Fibroblast of lung (primary cell): ENCODE measurements around the gene KLHL1. TPM values are rescaled to one million over a fixed set of nuclear protein-coding genes. Genes with fewer than 3 reads are reported as not detected.

Source experiments
- DNase-seq, 2 donors: peaks; one replicate each; pipeline versions ENCODE4 v3.0.0 to v3.0.0-alpha.2; 2010; ENCODE audit warnings: low read depth in 2 of 2
- H2AFZ ChIP-seq: 2 replicates; pipeline ENCODE4 v1.5.1; 2012; ENCODE audit warnings: low read length, control low read depth, inconsistent platforms
- H3K27ac ChIP-seq: 2 replicates; pipeline ENCODE4 v1.5.1; 2011; ENCODE audit warnings: low read length, control low read depth; ENCODE audit not compliant: insufficient read depth
- H3K27me3 ChIP-seq: 2 replicates; pipeline ENCODE4 v1.5.1; 2011; ENCODE audit warnings: mild to moderate bottlenecking, low read length; ENCODE audit not compliant: control insufficient read depth, insufficient read depth
- H3K36me3 ChIP-seq: 2 replicates; pipeline ENCODE4 v1.5.1; 2011; ENCODE audit warnings: low read length; ENCODE audit not compliant: control insufficient read depth, insufficient read depth
- H3K4me1 ChIP-seq: 2 replicates; pipeline ENCODE4 v1.5.1; 2011; ENCODE audit warnings: low read length; ENCODE audit not compliant: control insufficient read depth, insufficient read depth; ENCODE audit errors: extremely low read depth
- H3K4me2 ChIP-seq: 2 replicates; pipeline ENCODE4 v1.5.1; 2011; ENCODE audit warnings: low read length, control low read depth; ENCODE audit not compliant: insufficient read depth; ENCODE audit errors: extremely low read depth
- H3K4me3 ChIP-seq, 4 experiments: fragments of 200-600 bp in 1 of 4; sonication (generic) in 1 of 4; replicated peaks in 1 of 4; 2 replicates each; pipeline ENCODE4 v1.5.1; 2011 to 2016; ENCODE audit warnings: low read length in 4 of 4, low read depth in 3 of 4, mild to moderate bottlenecking in 3 of 4, control low read depth in 2 of 4, inconsistent platforms in 1 of 4, mixed read lengths in 1 of 4; ENCODE audit not compliant: insufficient read depth in 1 of 4; ENCODE audit errors: control extremely low read depth in 1 of 4
- H3K79me2 ChIP-seq: 2 replicates; pipeline ENCODE4 v1.5.1; 2012; ENCODE audit warnings: mild to moderate bottlenecking, low read length, inconsistent platforms; ENCODE audit not compliant: control insufficient read depth, insufficient read depth
- H3K9ac ChIP-seq: 2 replicates; pipeline ENCODE4 v1.5.1; 2011; ENCODE audit warnings: mild to moderate bottlenecking, low read length, control low read depth; ENCODE audit not compliant: insufficient read depth
- H3K9me3 ChIP-seq: 2 replicates; pipeline ENCODE4 v1.5.1; 2012; ENCODE audit warnings: low read depth, low read length; ENCODE audit not compliant: control insufficient read depth, insufficient read depth
- H4K20me1 ChIP-seq: 2 replicates; pipeline ENCODE4 v1.5.1; 2011; ENCODE audit warnings: low read length; ENCODE audit not compliant: control insufficient read depth, insufficient read depth; ENCODE audit errors: extremely low read depth
- EZH2 ChIP-seq: IDR thresholded peaks from 2 replicates; pipeline ENCODE4 v1.5.1; 2012; ENCODE audit warnings: low read length, control low read depth, mild to moderate bottlenecking; ENCODE audit errors: missing control alignments
- polyA plus RNA-seq, 2 donors: library from polyadenylated mRNA; depleted of rRNA in 1 of 2; stranded (reverse) in 1 of 2; unstranded in 1 of 2; fragments of >200 nt; gene quantifications; 2 replicates each; pipeline ENCODE4 v1.2.1, GENCODE V29; 2011 to 2012; ENCODE audit warnings: missing spikeins in 1 of 2
- total RNA-seq: library from RNA; depleted of rRNA; stranded (reverse); fragments of >200 nt; gene quantifications from 2 replicates; pipeline ENCODE4 v1.2.1, GENCODE V29; 2014
- TF ChIP-seq, protein P1 (sequence below), 2 donors: IDR thresholded peaks in 1 of 2; conservative IDR thresholded peaks in 1 of 2; 1 replicate in 1 of 2; 2 replicates in 1 of 2; pipeline ENCODE4 v1.5.1; 2011 to 2012; ENCODE audit warnings: low read length in 2 of 2, control low read depth in 1 of 2, inconsistent platforms in 1 of 2, low read depth in 1 of 2, mild to moderate bottlenecking in 1 of 2

KLHL1 gene
- total and polyA plus RNA-seq, 2 donors (not counting 1 experiment from before 2014, with no cell fraction given), result not detected

DNA sequence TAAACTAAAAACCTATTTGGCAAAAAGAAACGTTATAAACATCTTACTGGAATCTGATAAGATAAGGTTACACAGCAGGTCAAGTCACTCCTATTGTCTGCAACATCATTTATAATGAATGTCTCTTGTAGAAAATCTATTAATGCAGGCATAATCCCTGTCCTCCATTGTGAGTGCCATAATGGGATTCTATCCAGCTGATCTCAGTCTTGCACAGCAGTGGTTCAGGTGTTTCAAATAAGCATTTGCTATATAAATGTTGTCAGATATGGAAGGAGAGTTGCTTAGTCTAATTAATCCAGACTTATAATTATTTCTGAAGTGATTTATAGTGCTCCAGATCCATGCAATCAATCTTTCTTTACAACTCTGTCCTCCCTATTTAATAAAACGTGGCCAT is 187.1 kb downstream of the KLHL1 start:
- Histone ChIP-seq H3K36me3 (no peaks in the 10 kb centered on the region), H3K9ac (no peak overlapping the region), H3K4me3 (no peak overlapping the region), H3K27me3 (no peaks in the 10 kb centered on the region), H4K20me1 (no peaks in the 10 kb centered on the region), H3K79me2 (no peaks in the 10 kb centered on the region), H3K4me1 (no peaks in the 10 kb centered on the region), H2AFZ (no peak overlapping the region), H3K4me2 (no peak overlapping the region), H3K9me3 (no peaks in the 10 kb centered on the region), H3K27ac (no peak overlapping the region)
- no peak for DNase-seq
- TF ChIP-seq EZH2, result no peak
- TF ChIP-seq, protein P1, sequence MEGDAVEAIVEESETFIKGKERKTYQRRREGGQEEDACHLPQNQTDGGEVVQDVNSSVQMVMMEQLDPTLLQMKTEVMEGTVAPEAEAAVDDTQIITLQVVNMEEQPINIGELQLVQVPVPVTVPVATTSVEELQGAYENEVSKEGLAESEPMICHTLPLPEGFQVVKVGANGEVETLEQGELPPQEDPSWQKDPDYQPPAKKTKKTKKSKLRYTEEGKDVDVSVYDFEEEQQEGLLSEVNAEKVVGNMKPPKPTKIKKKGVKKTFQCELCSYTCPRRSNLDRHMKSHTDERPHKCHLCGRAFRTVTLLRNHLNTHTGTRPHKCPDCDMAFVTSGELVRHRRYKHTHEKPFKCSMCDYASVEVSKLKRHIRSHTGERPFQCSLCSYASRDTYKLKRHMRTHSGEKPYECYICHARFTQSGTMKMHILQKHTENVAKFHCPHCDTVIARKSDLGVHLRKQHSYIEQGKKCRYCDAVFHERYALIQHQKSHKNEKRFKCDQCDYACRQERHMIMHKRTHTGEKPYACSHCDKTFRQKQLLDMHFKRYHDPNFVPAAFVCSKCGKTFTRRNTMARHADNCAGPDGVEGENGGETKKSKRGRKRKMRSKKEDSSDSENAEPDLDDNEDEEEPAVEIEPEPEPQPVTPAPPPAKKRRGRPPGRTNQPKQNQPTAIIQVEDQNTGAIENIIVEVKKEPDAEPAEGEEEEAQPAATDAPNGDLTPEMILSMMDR (conservative IDR thresholded peaks at IDR 0.05 in 1 of 2, IDR thresholded peaks at IDR 0.05 in 1 of 2; ENCODE audit: low read depth in 1 of 2, low read length in 2 of 2), result no peak

DNA sequence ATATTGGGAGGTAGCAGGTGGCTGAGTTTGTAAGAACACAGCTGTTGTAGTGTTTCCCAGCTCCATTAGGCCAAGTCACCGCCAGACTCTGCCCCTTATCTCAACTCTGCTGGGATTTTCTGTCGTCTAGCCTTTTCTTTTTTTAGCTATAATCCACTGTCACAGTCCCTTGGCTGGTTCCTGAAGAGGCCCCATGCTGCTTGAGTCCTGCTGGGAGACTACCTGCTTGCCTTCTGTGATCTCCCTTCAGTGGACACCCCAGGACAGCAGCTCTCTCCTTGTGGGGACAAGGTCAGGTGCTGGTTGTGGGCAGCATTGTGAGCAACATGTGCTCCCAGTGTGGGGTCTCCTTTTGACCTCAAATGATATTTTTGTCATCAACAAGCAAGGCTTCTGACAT is 195.6 kb downstream of the KLHL1 start:
- TF ChIP-seq, protein P1 (conservative IDR thresholded peaks at IDR 0.05 in 1 of 2, IDR thresholded peaks at IDR 0.05 in 1 of 2; ENCODE audit: low read depth in 1 of 2, low read length in 2 of 2), result no peak
- TF ChIP-seq EZH2, result no peak
- H3K36me3 ChIP-seq, result no peaks in the 10 kb centered on the region
- no peak overlapping the region for H3K4me3 ChIP-seq
- H3K4me1 ChIP-seq, result no peaks in the 10 kb centered on the region
- DNase-seq, result no peak
- no peak overlapping the region for H3K27ac ChIP-seq
- no peaks in the 10 kb centered on the region for H3K79me2 ChIP-seq
- H3K4me2 ChIP-seq, result no peak overlapping the region
- H3K27me3 ChIP-seq, result no peaks in the 10 kb centered on the region
- H2AFZ ChIP-seq, result no peak overlapping the region
- H3K9ac ChIP-seq, result no peak overlapping the region
- no peaks in the 10 kb centered on the region for H3K9me3 ChIP-seq
- no peaks in the 10 kb centered on the region for H4K20me1 ChIP-seq

DNA sequence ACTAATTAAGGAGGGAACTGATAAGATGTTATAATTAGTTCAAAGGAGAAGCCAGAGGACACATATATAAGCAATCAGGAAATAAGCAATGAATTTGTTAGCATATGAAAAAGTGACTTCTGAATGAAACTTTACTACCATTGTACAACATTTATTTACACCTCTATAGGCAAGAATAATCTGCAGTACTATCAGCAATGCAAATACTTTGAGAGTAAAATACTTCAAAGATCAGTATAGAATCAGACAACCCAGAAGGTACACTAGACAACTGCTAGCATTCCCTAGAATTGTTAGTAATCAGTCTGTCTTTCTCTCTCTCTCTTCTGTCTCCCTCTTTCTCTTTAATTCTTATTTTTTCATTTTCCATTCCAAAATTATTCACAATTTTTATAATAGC is 197.5 kb downstream of the KLHL1 start:
- H3K4me2 ChIP-seq, result no peak overlapping the region
- no peak overlapping the region for H3K4me3 ChIP-seq
- H3K4me1 ChIP-seq, result no peaks in the 10 kb centered on the region
- no peaks in the 10 kb centered on the region for H3K27me3 ChIP-seq
- no peak for DNase-seq
- no peak overlapping the region for H2AFZ ChIP-seq
- H3K9me3 ChIP-seq, result no peaks in the 10 kb centered on the region
- no peak overlapping the region for H3K9ac ChIP-seq
- H3K27ac ChIP-seq, result no peak overlapping the region
- TF ChIP-seq EZH2, result no peak
- TF ChIP-seq, protein P1 (conservative IDR thresholded peaks at IDR 0.05 in 1 of 2, IDR thresholded peaks at IDR 0.05 in 1 of 2; ENCODE audit: low read depth in 1 of 2, low read length in 2 of 2), result no peak
- H3K36me3 ChIP-seq, result no peaks in the 10 kb centered on the region
- no peaks in the 10 kb centered on the region for H4K20me1 ChIP-seq
- H3K79me2 ChIP-seq, result no peaks in the 10 kb centered on the region
